Osteoblast (primary cell): ENCODE results near the gene PRKCE. TPM values are rescaled to one million over a fixed set of nuclear protein-coding genes. Genes with fewer than 3 reads are reported as not detected.

ENCODE experiments used
- DNase-seq: peaks from one replicate; pipeline ENCODE4 v3.0.0; 2011; ENCODE audit warnings: low spot score, mixed read lengths; ENCODE audit not compliant: insufficient read length; ENCODE audit errors: missing footprints
- H2AFZ ChIP-seq: 2 replicates; pipeline ENCODE4 v1.6.0; 2011; ENCODE audit warnings: mild to moderate bottlenecking, low read length
- H3K27ac ChIP-seq: 2 replicates; pipeline ENCODE4 v1.5.1; 2011; ENCODE audit warnings: mild to moderate bottlenecking, low read depth, low read length, moderate library complexity
- H3K27me3 ChIP-seq: 2 replicates; pipeline ENCODE4 v1.6.0; 2012; ENCODE audit warnings: mild to moderate bottlenecking, control low read depth, inconsistent platforms, low read length, moderate library complexity; ENCODE audit not compliant: insufficient read depth
- H3K36me3 ChIP-seq: 2 replicates; pipeline ENCODE4 v1.5.1; 2011; ENCODE audit warnings: mild to moderate bottlenecking, low read length, control low read depth, moderate library complexity; ENCODE audit not compliant: insufficient read depth
- H3K4me1 ChIP-seq: 2 replicates; pipeline ENCODE4 v1.5.1; 2011; ENCODE audit warnings: mild to moderate bottlenecking, low read length, control low read depth, moderate library complexity; ENCODE audit not compliant: insufficient read depth
- H3K4me2 ChIP-seq: 2 replicates; pipeline ENCODE4 v1.6.0; 2011; ENCODE audit warnings: mild to moderate bottlenecking, low read length; ENCODE audit not compliant: insufficient read depth
- H3K4me3 ChIP-seq: fragments of 200-600 bp; sonication (generic); 3 replicates; pipeline ENCODE4 v1.5.1; 2012; ENCODE audit warnings: mild to moderate bottlenecking, low read length, inconsistent platforms; ENCODE audit not compliant: insufficient read depth
- H3K79me2 ChIP-seq: 2 replicates; pipeline ENCODE4 v1.6.0; 2012; ENCODE audit warnings: mild to moderate bottlenecking, low read length, control low read depth, inconsistent platforms; ENCODE audit not compliant: insufficient read depth
- H3K9me3 ChIP-seq: 2 replicates; pipeline ENCODE4 v1.5.1; 2011; ENCODE audit warnings: low read depth, low read length, control low read depth
- H4K20me1 ChIP-seq: 2 replicates; pipeline ENCODE4 v1.6.0; 2012; ENCODE audit warnings: mild to moderate bottlenecking, low read length, control low read depth; ENCODE audit not compliant: insufficient read depth
- total RNA-seq: library from RNA; depleted of rRNA; stranded (reverse); fragments of >200 nt; gene quantifications from 2 replicates; pipeline ENCODE4 v1.2.3, GENCODE V29; 2012
- TF ChIP-seq, protein P1 (sequence below): IDR thresholded peaks from 2 replicates; pipeline ENCODE4 v1.5.1; 2011; ENCODE audit warnings: mild to moderate bottlenecking, low read depth, low read length, moderate library complexity; ENCODE audit errors: extremely low read depth

The PRKCE gene
- total RNA-seq, 1 donor, result 22.1 TPM

DNA sequence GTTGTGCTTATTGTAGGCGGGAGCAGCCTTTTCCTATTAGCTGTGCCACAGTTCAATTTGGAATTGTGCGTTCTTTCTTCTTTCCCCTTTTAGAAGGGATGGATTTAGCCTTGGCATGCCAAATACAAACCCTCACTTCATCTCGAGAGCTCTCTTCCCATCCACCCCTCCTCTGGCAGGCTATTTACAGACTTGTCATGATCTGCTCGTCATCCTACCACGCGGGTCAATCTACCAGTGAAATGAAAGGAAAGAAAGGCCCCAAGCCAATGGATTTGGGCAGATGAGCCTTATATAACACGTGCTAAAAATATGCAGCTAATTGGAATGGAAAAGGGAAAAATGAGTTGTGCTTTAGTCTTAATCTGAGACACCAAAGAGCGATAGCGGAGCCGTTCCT, 277.5 kb downstream of the PRKCE start:
- Histone ChIP-seq H3K9me3 (no peaks in the 10 kb centered on the region), H3K36me3 (no peaks in the 10 kb centered on the region), H3K4me3 (no peak overlapping the region), H4K20me1 (no peaks in the 10 kb centered on the region), H3K4me1 (no peaks in the 10 kb centered on the region), H3K27ac (no peak overlapping the region), H2AFZ (no peak overlapping the region), H3K79me2 (no peaks in the 10 kb centered on the region), H3K27me3 (no peaks in the 10 kb centered on the region), H3K4me2 (no peak overlapping the region)
- DNase-seq, result no peak
- TF ChIP-seq, protein P1, sequence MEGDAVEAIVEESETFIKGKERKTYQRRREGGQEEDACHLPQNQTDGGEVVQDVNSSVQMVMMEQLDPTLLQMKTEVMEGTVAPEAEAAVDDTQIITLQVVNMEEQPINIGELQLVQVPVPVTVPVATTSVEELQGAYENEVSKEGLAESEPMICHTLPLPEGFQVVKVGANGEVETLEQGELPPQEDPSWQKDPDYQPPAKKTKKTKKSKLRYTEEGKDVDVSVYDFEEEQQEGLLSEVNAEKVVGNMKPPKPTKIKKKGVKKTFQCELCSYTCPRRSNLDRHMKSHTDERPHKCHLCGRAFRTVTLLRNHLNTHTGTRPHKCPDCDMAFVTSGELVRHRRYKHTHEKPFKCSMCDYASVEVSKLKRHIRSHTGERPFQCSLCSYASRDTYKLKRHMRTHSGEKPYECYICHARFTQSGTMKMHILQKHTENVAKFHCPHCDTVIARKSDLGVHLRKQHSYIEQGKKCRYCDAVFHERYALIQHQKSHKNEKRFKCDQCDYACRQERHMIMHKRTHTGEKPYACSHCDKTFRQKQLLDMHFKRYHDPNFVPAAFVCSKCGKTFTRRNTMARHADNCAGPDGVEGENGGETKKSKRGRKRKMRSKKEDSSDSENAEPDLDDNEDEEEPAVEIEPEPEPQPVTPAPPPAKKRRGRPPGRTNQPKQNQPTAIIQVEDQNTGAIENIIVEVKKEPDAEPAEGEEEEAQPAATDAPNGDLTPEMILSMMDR, result no peak

DNA sequence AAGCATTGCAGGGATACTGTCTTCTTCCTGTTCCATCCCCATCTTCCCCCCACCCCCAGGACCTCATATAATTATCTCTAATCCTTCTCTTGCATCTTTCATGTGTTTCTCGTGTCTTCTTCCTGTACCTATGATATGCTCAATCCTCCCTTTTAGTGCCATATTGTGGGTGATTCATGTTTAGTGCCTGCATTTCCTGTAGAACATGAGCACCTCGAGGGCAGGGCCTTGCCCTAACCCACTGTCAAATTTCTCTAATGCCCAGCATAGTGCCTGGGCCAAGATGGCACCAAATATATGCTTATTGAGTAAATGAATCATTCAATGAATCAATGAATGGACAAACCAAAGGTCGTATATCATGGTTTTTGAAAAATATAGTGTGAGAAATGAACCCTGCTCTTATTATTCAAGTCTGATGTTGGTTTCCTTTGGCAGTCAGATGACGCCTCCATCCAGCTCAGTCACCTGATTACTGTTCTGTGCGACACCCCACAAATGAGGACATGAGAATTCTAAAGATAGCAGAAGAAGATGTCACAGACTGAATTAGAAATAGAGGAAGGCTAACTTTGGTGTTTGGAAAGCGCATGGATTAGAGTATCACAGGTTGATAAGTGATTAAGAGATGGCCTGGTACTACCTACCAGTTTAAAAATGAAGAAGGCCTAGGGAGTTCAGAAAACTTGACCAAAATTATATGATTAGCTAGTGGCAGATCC, 278.4 kb downstream of the PRKCE start:
- Histone ChIP-seq H2AFZ (no peak overlapping the region), H4K20me1 (no peaks in the 10 kb centered on the region), H3K4me3 (no peak overlapping the region), H3K79me2 (no peaks in the 10 kb centered on the region), H3K36me3 (no peaks in the 10 kb centered on the region), H3K4me1 (no peaks in the 10 kb centered on the region), H3K27me3 (no peaks in the 10 kb centered on the region), H3K27ac (no peak overlapping the region), H3K4me2 (no peak overlapping the region), H3K9me3 (no peaks in the 10 kb centered on the region)
- TF ChIP-seq, protein P1, result no peak
- DNase-seq, result peak; percentile 53

- Histone ChIP-seq H3K4me2 (no peak overlapping the region), H2AFZ (no peak overlapping the region), H3K4me3 (no peak overlapping the region), H4K20me1 (no peaks in the 10 kb centered on the region), H3K27ac (no peak overlapping the region), H3K36me3 (no peaks in the 10 kb centered on the region), H3K4me1 (no peaks in the 10 kb centered on the region), H3K9me3 (no peaks in the 10 kb centered on the region), H3K79me2 (no peaks in the 10 kb centered on the region), H3K27me3 (no peaks in the 10 kb centered on the region)
- DNase-seq, result peak; percentile 21
- TF ChIP-seq, protein P1, result no peak
Measured at GRCh38 chr2:45930396-45930792, 278.9 kb downstream of the PRKCE start.

GRCh38 chr2:45932278-45932975, 281.0 kb downstream of the PRKCE start:
- Histone ChIP-seq H3K9me3 (no peaks in the 10 kb centered on the region), H3K27ac (no peak overlapping the region), H3K4me1 (peaks cover 6% of the 10 kb centered on the region), H3K79me2 (no peaks in the 10 kb centered on the region), H2AFZ (no peak overlapping the region), H3K4me2 (no peak overlapping the region), H3K27me3 (no peaks in the 10 kb centered on the region), H3K36me3 (no peaks in the 10 kb centered on the region), H3K4me3 (no peak overlapping the region), H4K20me1 (no peaks in the 10 kb centered on the region)
- TF ChIP-seq, protein P1, result no peak
- peak; percentile 90 for DNase-seq
